Immature natural killer cell (primary cell): ENCODE data around the gene CSPG4. TPM values are rescaled to one million over a fixed set of nuclear protein-coding genes. Genes with fewer than 3 reads are reported as not detected.
"Not testable (repeated sequence)": the region's sequence is repeated elsewhere in the genome, so short reads cannot be mapped to it uniquely, and the experiment has no call there.

Experiments used
- DNase-seq, 3 donors: peaks; one replicate each; pipeline ENCODE4 v3.0.0; 2022; ENCODE audit warnings: mixed read lengths in 1 of 3
- H3K27ac Mint-ChIP-seq, 6 donors: one replicate each; pipeline ENCODE4 v1.8.0; 2020; ENCODE audit warnings: mixed read lengths in 6 of 6, mild to moderate bottlenecking in 5 of 6, inconsistent platforms in 4 of 6, moderate library complexity in 3 of 6
- H3K27me3 Mint-ChIP-seq, 3 donors: one replicate each; pipeline ENCODE4 v1.8.0; 2020 to 2021; ENCODE audit warnings: low read depth in 3 of 3, mild to moderate bottlenecking in 3 of 3, mixed read lengths in 3 of 3, moderate library complexity in 3 of 3, inconsistent platforms in 1 of 3
- H3K36me3 Mint-ChIP-seq, 3 donors: one replicate each; pipeline ENCODE4 v1.8.0; 2020; ENCODE audit warnings: mixed read lengths in 3 of 3, inconsistent platforms in 2 of 3, mild to moderate bottlenecking in 2 of 3
- H3K4me1 Mint-ChIP-seq, 2 donors: one replicate each; pipeline ENCODE4 v1.8.0; 2020; ENCODE audit warnings: inconsistent platforms in 2 of 2, mild to moderate bottlenecking in 2 of 2, mixed read lengths in 2 of 2, moderate library complexity in 1 of 2
- H3K4me3 Mint-ChIP-seq, 5 donors: one replicate each; pipeline ENCODE4 v1.8.0; 2020; ENCODE audit warnings: mild to moderate bottlenecking in 5 of 5, mixed read lengths in 5 of 5, inconsistent platforms in 3 of 5, moderate library complexity in 3 of 5
- H3K9me3 Mint-ChIP-seq, 6 donors: one replicate each; pipeline ENCODE4 v1.8.0; 2020; ENCODE audit warnings: mild to moderate bottlenecking in 6 of 6, mixed read lengths in 6 of 6, inconsistent platforms in 4 of 6, moderate library complexity in 3 of 6
- polyA plus RNA-seq, 3 donors: library from polyadenylated mRNA; unstranded; fragments of 300-500 nt; fragmentation: Illumina TruSeq; gene quantifications; one replicate each; pipeline ENCODE4 v1.2.3, GENCODE V29; 2021

Gene CSPG4
- polyA plus RNA-seq, 3 donors from 2014 or later, result 0.12 to 0.18 TPM; not detected in 1

GRCh38 chr15:75750261-75751050, 37.8 kb upstream of the CSPG4 start:
- H3K27me3 Mint-ChIP-seq, result peaks cover 33 to 41% (median 35%) of the 10 kb centered on the region in 3 donors

GRCh38 chr15:75749820-75750219, 37.2 kb upstream of the CSPG4 start:
- Mint-ChIP-seq H3K27me3 (peaks cover 32 to 41% (median 34%) of the 10 kb centered on the region in 3 donors), H3K9me3 (no peaks in the 10 kb centered on the region), H3K36me3 (no peaks in the 10 kb centered on the region), H3K4me3 (no peak overlapping the region), H3K27ac (no peak overlapping the region), H3K4me1 (peaks cover 18 to 20% of the 10 kb centered on the region in 2 donors)
- no peak for DNase-seq

More at GRCh38 chr15:75750261-75751050, 37.8 kb upstream of the CSPG4 start:
- Mint-ChIP-seq H3K4me1 (peaks cover 18 to 20% of the 10 kb centered on the region in 2 donors), H3K4me3 (no peak overlapping the region), H3K36me3 (no peaks in the 10 kb centered on the region), H3K27ac (no peak overlapping the region), H3K9me3 (no peaks in the 10 kb centered on the region)
- DNase-seq, result no peak

GRCh38 chr15:75748882-75749281, 36.2 kb upstream of the CSPG4 start:
- peak; percentile 76 to 81 (median 79) for DNase-seq
- Mint-ChIP-seq H3K4me1 (peaks cover 18 to 20% of the 10 kb centered on the region in 2 donors), H3K27ac (peak overlapping the region in 3 of 6 donors; percentile 11 to 49 (median 13)), H3K4me3 (peak overlapping the region; percentile 31 to 76 (median 62)), H3K27me3 (peaks cover 32 to 41% (median 34%) of the 10 kb centered on the region in 3 donors)
- not testable (repeated sequence) for H3K36me3 Mint-ChIP-seq, H3K9me3 Mint-ChIP-seq

- not testable (repeated sequence) for H3K36me3 Mint-ChIP-seq, H3K27ac Mint-ChIP-seq, H3K4me3 Mint-ChIP-seq, DNase-seq, H3K9me3 Mint-ChIP-seq
- H3K27me3 Mint-ChIP-seq, result peaks cover 28 to 40% (median 38%) of the 10 kb centered on the region in 3 donors
- peaks cover 18 to 20% of the 10 kb centered on the region in 2 donors for H3K4me1 Mint-ChIP-seq
These were observed 34.5 kb upstream of the CSPG4 start for GRCh38 chr15:75747121-75747520.

- Mint-ChIP-seq H3K27ac (no peak overlapping the region), H3K9me3 (no peaks in the 10 kb centered on the region), H3K4me1 (peaks cover 17 to 20% of the 10 kb centered on the region in 2 donors), H3K4me3 (no peak overlapping the region), H3K36me3 (peaks cover 0 to 5% (median 5%) of the 10 kb centered on the region in 3 donors), H3K27me3 (peaks cover 26 to 44% (median 33%) of the 10 kb centered on the region in 3 donors)
- no peak for DNase-seq
These were observed 32.7 kb upstream of the CSPG4 start for GRCh38 chr15:75745305-75745704.

GRCh38 chr15:75742346-75742745, 29.7 kb upstream of the CSPG4 start:
- Mint-ChIP-seq H3K4me1 (peaks cover 13 to 18% of the 10 kb centered on the region in 2 donors), H3K27me3 (peaks cover 19 to 42% (median 33%) of the 10 kb centered on the region in 3 donors)
- not testable (repeated sequence) for H3K4me3 Mint-ChIP-seq, H3K27ac Mint-ChIP-seq, H3K36me3 Mint-ChIP-seq, DNase-seq, H3K9me3 Mint-ChIP-seq

- Mint-ChIP-seq H3K4me1 (peaks cover 14 to 18% of the 10 kb centered on the region in 2 donors), H3K4me3 (peak overlapping the region; percentile 68 to 76 (median 75)), H3K36me3 (peaks cover 0 to 9% (median 5%) of the 10 kb centered on the region in 3 donors), H3K27ac (peak overlapping the region in 1 of 6 donors; percentile 27), H3K27me3 (peaks cover 24 to 46% (median 25%) of the 10 kb centered on the region in 3 donors), H3K9me3 (no peaks in the 10 kb centered on the region)
- DNase-seq, result no peak
These were observed 27.1 kb upstream of the CSPG4 start for GRCh38 chr15:75739791-75740190.

GRCh38 chr15:75738647-75739325, 26.1 kb upstream of the CSPG4 start:
- peaks cover 24 to 46% (median 26%) of the 10 kb centered on the region in 3 donors for H3K27me3 Mint-ChIP-seq
- DNase-seq, result peak; percentile 70 to 73 (median 71)
- peak overlapping the region; percentile 68 to 76 (median 75) for H3K4me3 Mint-ChIP-seq
- no peaks in the 10 kb centered on the region for H3K9me3 Mint-ChIP-seq
- H3K27ac Mint-ChIP-seq, result peak overlapping the region in 2 of 6 donors; percentile 27 to 60
- H3K4me1 Mint-ChIP-seq, result peaks cover 14 to 18% of the 10 kb centered on the region in 2 donors
- peaks cover 0 to 9% (median 5%) of the 10 kb centered on the region in 3 donors for H3K36me3 Mint-ChIP-seq

GRCh38 chr15:75738014-75738646, 25.5 kb upstream of the CSPG4 start:
- Mint-ChIP-seq H3K27ac (no peak overlapping the region), H3K4me1 (peaks cover 14 to 18% of the 10 kb centered on the region in 2 donors), H3K9me3 (no peaks in the 10 kb centered on the region), H3K27me3 (peaks cover 18 to 45% (median 23%) of the 10 kb centered on the region in 3 donors), H3K4me3 (peak overlapping the region; percentile 68 to 81 (median 75)), H3K36me3 (peaks cover 0 to 6% (median 5%) of the 10 kb centered on the region in 3 donors)
- no peak for DNase-seq

- H3K4me1 Mint-ChIP-seq, result peaks cover 18 to 25% of the 10 kb centered on the region in 2 donors
- H3K27ac Mint-ChIP-seq, result not testable (repeated sequence)
These were observed 24.7 kb upstream of the CSPG4 start for GRCh38 chr15:75737116-75738013.

GRCh38 chr15:75736256-75736655, 23.6 kb upstream of the CSPG4 start:
- Mint-ChIP-seq H3K4me3 (peak overlapping the region in 1 of 5 donors; percentile 27), H3K36me3 (peaks cover 0 to 4% (median 0%) of the 10 kb centered on the region in 3 donors), H3K9me3 (peaks cover 0 to 1% (median 0%) of the 10 kb centered on the region in 6 donors), H3K4me1 (peaks cover 25% of the 10 kb centered on the region in 2 donors), H3K27me3 (peaks cover 16 to 37% (median 16%) of the 10 kb centered on the region in 3 donors), H3K27ac (no peak overlapping the region)
- DNase-seq, result no peak

More at GRCh38 chr15:75737116-75738013, 24.7 kb upstream of the CSPG4 start:
- DNase-seq, H3K36me3 Mint-ChIP-seq, H3K9me3 Mint-ChIP-seq: not testable (repeated sequence)
- Mint-ChIP-seq H3K27me3 (peaks cover 16 to 43% (median 21%) of the 10 kb centered on the region in 3 donors), H3K4me3 (peak overlapping the region; percentile 64 to 81 (median 75))

- Mint-ChIP-seq H3K4me1 (peaks cover 25% of the 10 kb centered on the region in 2 donors), H3K27me3 (peaks cover 16 to 32% (median 16%) of the 10 kb centered on the region in 3 donors)
- H3K9me3 Mint-ChIP-seq, H3K4me3 Mint-ChIP-seq, DNase-seq, H3K36me3 Mint-ChIP-seq, H3K27ac Mint-ChIP-seq: not testable (repeated sequence)
These were observed 22.5 kb upstream of the CSPG4 start for GRCh38 chr15:75734861-75735760.
